Inflammatory macrophage treated with lipopolysaccharide for 1 hour (primary cell): ENCODE data around the gene ABCA2.

Source experiments
- DNase-seq, 2 donors: peaks; one replicate each; pipeline ENCODE4 v3.0.0-alpha.2; 2020 to 2022

The ABCA2 gene

GRCh38 chr9:136994888-136995230 is 33.2 kb downstream of the ABCA2 start:
- DNase-seq, result no peak

- DNase-seq, result no peak
These were observed 33.7 kb downstream of the ABCA2 start for GRCh38 chr9:136994180-136994887.

GRCh38 chr9:136992819-136993369 is 35.1 kb downstream of the ABCA2 start:
- DNase-seq, result no peak

DNA sequence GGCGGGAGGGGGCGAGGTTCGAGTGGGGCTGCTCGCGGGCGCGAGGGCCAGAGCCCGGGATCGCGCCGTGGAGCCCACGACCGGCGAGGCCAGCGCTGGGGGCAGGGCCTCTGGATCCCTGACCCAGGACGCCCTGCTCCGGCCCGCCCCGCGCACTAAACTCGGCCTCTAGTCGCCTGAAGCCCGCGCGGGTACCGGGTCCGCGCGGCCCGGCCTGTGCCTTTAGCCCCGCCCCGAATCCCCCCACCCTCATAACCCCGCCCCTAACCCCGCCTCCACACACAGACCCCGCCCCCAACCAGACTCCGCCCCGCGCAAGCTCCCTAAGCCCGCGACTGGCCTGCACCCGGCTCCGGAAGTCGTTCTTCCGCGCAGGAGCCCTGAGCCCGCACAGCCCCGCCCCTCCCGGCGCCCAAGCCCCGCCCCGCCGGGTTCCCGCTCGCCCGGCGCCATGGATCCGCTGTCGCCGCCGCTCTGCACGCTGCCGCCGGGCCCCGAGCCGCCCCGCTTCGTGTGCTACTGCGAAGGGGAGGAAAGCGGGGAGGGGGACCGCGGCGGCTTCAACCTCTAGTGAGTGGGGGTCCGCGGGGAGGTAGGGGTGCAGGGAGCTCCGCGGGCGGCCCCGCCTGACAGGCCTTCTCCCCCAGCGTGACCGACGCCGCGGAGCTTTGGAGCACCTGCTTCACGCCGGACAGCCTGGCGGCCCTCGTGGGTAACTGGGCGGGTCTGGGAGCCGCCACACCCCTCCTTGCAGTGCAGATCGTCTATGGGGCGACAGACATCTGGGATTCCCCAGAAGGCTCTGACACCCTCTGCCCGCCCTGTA is 35.8 kb downstream of the ABCA2 start, which contains the start of gene PAXX:
TSS of gene PAXX (plus strand) at position 430 of the 826 bp plus-strand sequence. CDS start at position 452, 22 bp downstream.
- DNase-seq, result peak; percentile 86 to 92

DNA sequence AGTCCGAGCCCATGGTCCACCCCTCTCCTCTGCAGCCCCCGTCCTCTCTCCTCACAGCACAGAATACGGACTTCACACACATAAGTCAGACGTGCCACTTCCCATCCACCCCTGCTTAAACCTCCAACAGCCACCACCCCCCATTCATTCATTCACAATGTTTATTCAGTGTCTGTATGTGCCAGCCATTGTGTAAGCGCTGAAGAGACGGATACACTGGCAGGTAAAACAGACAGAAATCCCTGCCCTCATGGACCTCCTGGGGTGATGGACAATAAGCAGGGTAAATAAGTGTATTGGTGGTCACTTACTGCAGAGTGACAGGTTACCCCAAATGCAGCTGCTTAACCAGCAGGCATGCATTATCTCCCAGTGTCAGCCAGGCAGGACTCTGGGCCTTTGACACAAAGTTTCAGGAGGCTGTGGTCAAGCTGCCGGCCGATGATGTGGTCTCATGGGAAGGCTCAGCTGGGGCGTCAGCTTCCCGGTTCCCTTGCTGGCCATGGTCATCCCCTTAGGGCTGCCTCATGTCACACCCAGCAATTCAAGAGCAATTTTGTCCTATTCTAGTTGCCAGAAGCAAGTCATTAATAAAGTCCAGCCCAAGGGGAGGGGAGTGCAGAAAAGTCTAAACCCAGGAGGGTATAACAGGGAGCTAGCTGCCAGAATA is 37.7 kb downstream of the ABCA2 start:
- no peak for DNase-seq

DNA sequence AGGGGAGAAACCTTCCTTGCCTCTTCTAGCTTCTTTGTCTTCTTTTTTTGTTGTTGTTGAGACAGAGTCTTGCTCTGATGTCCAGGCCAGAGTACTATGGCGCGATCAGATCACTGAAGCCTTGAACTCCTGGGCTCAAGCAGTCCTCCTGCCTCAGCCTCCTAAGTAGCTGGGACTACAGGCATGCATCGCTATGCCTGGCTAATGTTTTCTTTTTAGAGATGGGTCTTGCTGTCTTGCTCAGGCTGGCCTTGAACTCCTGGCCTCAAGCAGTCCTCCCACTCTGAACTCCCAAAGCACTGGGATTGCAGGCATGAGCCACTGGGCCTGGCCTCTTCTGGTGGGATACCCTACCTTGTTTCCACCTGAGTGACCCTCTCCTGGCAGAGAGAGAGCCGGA is 39.2 kb downstream of the ABCA2 start:
- DNase-seq, result no peak

DNA sequence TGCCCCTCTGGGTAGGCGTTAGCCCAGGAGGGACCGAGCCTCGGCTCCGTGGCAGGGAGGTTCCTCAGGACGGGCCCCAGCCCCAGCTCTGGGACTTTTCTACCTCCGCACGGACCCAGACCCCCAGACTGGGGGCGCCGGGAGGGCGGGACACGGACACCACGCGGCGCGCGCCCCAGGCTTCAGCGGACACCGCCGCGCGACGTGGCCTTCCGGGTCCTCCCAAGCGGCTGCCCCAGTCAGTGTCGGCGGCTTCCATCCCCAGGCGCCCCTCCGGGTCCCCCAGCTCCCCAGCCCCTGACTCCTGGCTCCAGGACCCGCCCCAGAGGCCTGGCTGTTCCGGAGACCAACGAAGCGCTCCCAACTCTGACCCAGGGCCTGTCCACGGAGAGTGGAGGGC is 42.2 kb downstream of the ABCA2 start:
- DNase-seq, result no peak

DNA sequence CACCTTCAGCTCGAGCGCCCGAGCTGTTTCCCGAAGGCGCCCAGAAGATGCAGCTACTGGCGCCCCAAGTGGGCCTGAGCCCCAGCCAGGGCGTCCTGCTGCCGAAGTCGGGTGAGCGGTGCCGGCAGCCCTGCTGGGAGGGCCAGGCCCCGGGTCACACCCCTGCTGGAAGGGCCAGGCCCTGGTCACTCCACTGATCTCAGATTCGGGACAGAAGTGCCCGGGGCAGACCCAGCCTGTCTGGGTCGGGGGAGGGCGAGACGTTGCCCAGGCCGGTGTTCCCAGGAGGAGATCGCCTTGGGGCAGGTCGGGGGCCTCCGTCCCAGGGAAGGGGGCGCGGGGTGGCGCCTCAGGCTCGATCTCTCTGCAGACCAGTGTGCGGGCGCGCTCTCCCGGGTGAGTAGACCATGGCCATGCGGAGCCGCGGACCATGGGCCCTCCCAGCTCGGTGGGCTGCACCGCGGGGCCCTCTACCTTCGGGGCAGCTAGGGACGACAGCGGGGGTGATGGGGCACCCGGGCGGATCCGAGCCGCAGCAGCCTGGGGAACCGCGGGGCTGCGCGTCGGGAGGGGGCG is 42.9 kb downstream of the ABCA2 start:
- DNase-seq, result no peak

DNA sequence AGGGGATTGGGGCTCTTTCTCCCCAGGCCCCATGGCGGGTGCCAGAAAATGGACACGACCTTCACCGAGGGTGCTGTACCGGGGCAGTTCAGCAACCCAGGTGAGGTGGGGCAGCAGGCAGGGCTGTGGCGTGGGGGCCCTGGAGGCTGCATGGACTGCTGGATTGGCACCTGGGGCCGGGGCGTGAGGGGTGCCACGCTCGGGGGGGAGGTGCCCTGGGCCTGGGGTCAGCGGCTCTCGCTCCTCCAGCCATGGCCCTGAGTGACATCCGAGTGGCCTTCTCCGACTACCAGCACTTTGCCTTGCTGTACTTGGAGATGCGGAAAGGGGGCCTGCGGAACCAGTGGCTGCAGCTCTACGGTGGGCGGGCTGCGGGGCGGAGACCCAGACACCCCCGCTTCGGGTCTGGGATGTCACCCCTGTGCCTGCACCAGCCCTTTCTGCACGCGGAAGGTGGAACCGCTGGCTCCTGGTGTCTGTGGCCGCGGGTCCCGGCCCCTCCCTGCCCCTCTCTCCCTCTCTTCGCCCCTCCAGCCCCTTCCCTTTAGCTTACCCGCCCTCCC is 43.5 kb downstream of the ABCA2 start:
- DNase-seq, result no peak

DNA sequence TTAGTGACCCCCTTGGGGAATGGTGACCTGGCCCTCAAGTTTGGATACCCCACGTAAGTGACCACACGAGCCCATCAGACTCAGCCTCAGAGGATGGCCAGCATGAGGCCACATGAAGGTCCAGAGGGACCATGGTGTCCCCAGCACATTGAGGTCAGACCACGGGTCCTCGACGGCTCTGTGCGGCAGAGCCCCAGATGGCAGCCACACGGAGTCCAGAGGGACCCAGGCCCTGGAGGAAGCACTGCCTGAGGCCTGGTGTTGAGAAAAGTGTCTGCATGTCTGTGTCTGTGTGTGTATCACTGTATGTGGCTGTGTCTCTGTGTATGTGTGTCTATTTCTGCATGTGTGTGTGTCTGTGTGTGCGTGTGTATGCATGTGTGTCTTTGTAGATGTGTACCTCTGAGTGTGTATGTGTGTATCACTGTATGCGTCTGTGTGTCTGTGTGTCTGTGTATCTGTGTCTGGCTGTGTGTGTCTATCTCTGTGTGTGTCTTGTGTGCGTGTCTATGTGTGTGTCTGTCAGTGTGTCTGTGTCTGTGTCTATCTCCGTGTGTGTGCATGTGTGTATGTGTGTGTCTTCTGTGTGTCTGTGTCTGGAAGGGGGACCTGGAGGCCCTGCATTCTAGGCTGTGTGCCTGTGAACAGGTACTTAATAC is 44.3 kb downstream of the ABCA2 start:
- DNase-seq, result no peak

- DNase-seq, result no peak
These were observed 44.9 kb downstream of the ABCA2 start for GRCh38 chr9:136983167-136983566.

GRCh38 chr9:136982232-136983051 is 45.6 kb downstream of the ABCA2 start, which contains the start of gene LCNL1:
LCNL1 (plus strand) TSS chr9:136982993; CDS start chr9:136983587, 594 bp downstream.
- DNase-seq, result no peak

- no peak for DNase-seq
These were observed 46.3 kb downstream of the ABCA2 start for GRCh38 chr9:136981588-136982231.

DNA sequence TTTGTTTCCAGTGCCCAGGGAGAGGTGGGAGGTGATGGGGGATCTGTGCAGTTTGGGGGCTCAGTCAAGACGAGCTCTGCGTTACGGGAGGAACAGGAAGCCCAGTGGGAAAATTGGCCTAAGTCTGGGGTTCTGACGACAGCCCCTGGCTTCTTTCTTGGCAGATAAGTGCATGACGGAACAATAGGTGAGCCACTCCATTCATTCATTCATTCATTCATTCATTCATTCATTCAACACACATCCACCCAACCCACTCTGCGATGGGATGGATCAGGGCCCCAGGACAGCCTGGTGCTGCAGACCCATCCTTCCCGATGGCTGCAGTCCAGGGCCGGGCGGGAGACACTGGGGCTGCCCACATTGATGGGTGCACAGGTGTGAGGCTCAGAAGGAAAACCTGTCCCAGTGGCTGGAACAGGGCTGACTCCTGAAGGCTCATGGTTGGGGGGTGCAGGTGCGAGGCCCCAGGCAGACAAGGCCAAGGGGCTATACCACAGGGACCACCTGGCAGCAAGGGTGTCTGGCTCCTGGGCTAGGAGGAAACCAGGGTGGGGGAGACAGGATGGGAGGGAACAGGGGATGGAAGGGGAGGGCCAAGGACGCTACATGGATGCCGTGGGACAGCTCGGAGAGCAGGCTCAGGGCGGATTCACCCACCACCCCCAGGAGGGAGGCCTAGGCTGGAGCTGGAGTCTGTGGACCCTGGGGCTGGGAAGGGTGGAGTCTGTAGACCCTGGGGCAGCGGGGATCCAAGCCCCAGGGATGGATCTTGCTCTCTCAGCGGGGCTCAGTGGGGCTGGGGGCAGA is 47.2 kb downstream of the ABCA2 start:
- DNase-seq, result no peak

DNA sequence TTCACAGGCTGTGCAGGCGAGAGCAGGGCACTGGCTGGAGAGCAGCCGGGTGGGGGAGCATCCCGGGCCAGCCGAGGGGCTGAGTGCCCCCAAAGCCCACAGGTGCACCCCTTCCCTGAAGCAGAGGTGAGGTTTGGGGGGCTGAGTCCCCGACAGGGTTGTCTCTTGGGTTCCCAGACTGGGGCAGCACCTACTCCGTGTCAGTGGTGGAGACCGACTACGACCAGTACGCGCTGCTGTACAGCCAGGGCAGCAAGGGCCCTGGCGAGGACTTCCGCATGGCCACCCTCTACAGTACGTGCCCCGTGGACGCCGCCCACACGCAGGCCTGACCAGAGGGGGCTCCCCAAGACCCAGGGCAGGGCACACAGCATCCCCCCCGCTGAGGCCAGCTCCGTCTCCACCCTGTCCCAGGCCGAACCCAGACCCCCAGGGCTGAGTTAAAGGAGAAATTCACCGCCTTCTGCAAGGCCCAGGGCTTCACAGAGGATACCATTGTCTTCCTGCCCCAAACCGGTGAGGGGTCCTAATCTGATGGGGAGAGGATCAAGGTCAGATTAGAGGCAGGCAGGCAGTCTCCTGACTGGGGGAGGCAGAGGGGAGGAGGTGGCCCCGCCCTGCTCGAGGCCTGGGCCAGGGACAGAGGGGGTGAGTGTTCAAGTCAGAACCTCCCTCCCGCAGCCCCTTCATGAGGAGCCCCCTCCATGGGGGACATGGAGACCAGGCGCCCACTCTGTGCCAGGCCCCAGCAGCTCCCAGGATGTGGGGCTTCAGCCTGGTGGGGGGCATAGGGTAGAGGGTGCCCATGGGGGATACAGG is 48.1 kb downstream of the ABCA2 start:
- no peak for DNase-seq

GRCh38 chr9:136978865-136979544 is 49.0 kb downstream of the ABCA2 start:
- no peak for DNase-seq

DNA sequence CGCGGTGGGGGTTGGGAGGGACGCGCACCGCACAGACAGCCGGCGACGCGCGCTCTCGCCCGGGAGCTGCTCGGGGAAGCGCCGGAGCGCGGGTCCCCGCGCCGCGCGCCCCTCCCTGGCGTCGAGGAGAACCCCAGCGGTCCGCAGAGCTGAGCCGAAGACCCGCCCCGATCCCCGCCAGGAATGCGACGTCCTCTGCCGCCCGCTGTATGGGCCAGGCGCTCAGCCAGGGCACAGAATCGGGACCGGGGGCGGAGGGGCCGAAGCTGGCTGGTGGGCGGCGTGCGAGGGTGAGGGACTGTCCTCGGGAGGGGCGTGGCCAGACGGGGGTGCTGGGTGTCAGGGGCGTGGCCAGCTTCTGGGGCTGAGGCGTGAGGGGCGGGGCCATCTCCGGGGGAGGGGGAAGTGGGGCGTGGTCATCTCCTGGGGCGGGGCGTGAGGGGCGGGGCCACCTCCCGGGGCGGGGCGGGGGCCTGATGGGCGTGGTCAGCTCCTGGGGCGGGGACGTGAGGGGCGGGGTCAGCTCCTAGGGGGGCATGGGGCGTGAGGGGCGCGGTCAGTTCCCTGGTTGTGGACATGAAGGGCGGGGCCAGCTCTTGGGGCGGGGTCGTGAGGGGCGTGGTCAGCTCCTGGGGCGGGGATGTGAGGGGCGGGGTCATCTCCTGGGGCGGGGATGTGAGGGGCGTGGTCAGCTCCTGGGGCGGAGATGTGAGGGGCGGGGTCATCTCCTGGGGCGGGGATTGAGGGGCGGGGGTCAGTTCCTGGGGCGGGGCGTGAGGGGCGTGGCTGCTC is 49.8 kb downstream of the ABCA2 start:
- DNase-seq, result peak; percentile 38 to 51
